IMR-90 (cell line): ENCODE measurements around the gene FXYD3. TPM values are rescaled to one million over a fixed set of nuclear protein-coding genes. Genes with fewer than 3 reads are reported as not detected.
A peak's percentile ranks its signal among the peaks of the same experiment; 100 is the strongest.

Experiments
- ATAC-seq: fragments of 200-7000 bp; cut with Tn5 transposase; 2 replicates; pipeline ENCODE4 v1.9.1; 2020; ENCODE audit warnings: low read depth, mild to moderate bottlenecking, moderate library complexity
- BruUV-seq: library from RNA; stranded (reverse); fragments of 400-500 nt; replicated peaks from 2 replicates; lab custom pipeline; 2021; lab: Mats Ljungman, UMichigan
- CTCF ChIA-PET: fragments of 300-600 bp; formaldehyde crosslinking; extraction: SDS; loops from one replicate; lab custom pipeline; 2021; ENCODE audit warnings: antibody characterized with exemption; lab: Yijun Ruan, JAX
- POLR2A ChIA-PET: fragments of 300-600 bp; sonication (Branson Sonifier 250); formaldehyde crosslinking; loops from one replicate; lab custom pipeline; 2022; ENCODE audit warnings: antibody characterized with exemption; ENCODE audit not compliant: unreplicated experiment; lab: Charles Lee
- DNase-seq: peaks from one replicate; pipeline ENCODE4 v3.0.0; 2013
- H2AFZ ChIP-seq: replicated peaks from 2 replicates; pipeline ENCODE3; 2013; ENCODE audit warnings: low read length, mild to moderate bottlenecking; ENCODE audit not compliant: poor library complexity
- H2AK5ac ChIP-seq: 2 replicates; pipeline ENCODE4 v1.6.1; 2013; ENCODE audit warnings: low read depth, low read length, inconsistent platforms
- H2AK9ac ChIP-seq: replicated peaks from 2 replicates; pipeline ENCODE3; 2013; ENCODE audit warnings: mild to moderate bottlenecking, low read depth, low read length, moderate library complexity; ENCODE audit not compliant: poor library complexity
- H2BK120ac ChIP-seq: 2 replicates; pipeline ENCODE4 v1.6.1; 2013; ENCODE audit warnings: low read depth, low read length, inconsistent platforms
- H2BK15ac ChIP-seq: 3 replicates; pipeline ENCODE4 v1.6.1; 2013; ENCODE audit warnings: low read depth, low read length, inconsistent platforms
- H2BK20ac ChIP-seq: 2 replicates; pipeline ENCODE4 v1.6.1; 2013; ENCODE audit warnings: low read depth, mild to moderate bottlenecking, inconsistent platforms, low read length, moderate library complexity
- H2BK5ac ChIP-seq: 2 replicates; pipeline ENCODE4 v1.6.1; 2013; ENCODE audit warnings: mild to moderate bottlenecking, low read depth, low read length, inconsistent platforms; ENCODE audit not compliant: poor library complexity, severe bottlenecking
- H3K14ac ChIP-seq: replicated peaks from 2 replicates; pipeline ENCODE4 v1.6.1; 2013; ENCODE audit warnings: low read depth, low read length, inconsistent platforms
- H3K18ac ChIP-seq: 2 replicates; pipeline ENCODE4 v1.6.1; 2013; ENCODE audit warnings: low read depth, low read length, control low read depth
- H3K23ac ChIP-seq: 2 replicates; pipeline ENCODE4 v1.6.1; 2013; ENCODE audit warnings: low read depth, low read length, inconsistent platforms
- H3K27ac ChIP-seq: 2 replicates; pipeline ENCODE4 v1.5.1; 2013; ENCODE audit warnings: mild to moderate bottlenecking, control low read depth, low read length; ENCODE audit not compliant: insufficient read depth
- H3K27me3 ChIP-seq: 2 replicates; pipeline ENCODE4 v1.6.1; 2013; ENCODE audit warnings: low read length; ENCODE audit not compliant: control insufficient read depth, insufficient read depth
- H3K36me3 ChIP-seq: 2 replicates; pipeline ENCODE4 v1.6.1; 2013; ENCODE audit warnings: low read length, mixed read lengths; ENCODE audit not compliant: control insufficient read depth, insufficient read depth
- H3K4ac ChIP-seq: 2 replicates; pipeline ENCODE4 v1.6.1; 2013; ENCODE audit warnings: low read depth, low read length, inconsistent platforms
- H3K4me1 ChIP-seq: 2 replicates; pipeline ENCODE4 v1.6.1; 2013; ENCODE audit warnings: low read length, mixed read lengths; ENCODE audit not compliant: control insufficient read depth, insufficient read depth
- H3K4me2 ChIP-seq: 2 replicates; pipeline ENCODE4 v1.6.1; 2013; ENCODE audit warnings: low read depth, mild to moderate bottlenecking, control low read depth, low read length, moderate library complexity
- H3K4me3 ChIP-seq: 2 replicates; pipeline ENCODE4 v1.5.1; 2013; ENCODE audit warnings: low read depth, mild to moderate bottlenecking, control low read depth, low read length, moderate library complexity; ENCODE audit not compliant: insufficient read depth
- H3K56ac ChIP-seq: 2 replicates; pipeline ENCODE4 v1.6.1; 2013; ENCODE audit warnings: low read length, inconsistent platforms; ENCODE audit not compliant: insufficient read depth; ENCODE audit errors: extremely low read depth
- H3K79me1 ChIP-seq, 2 experiments: 2 replicates each; pipeline ENCODE4 v1.6.1; 2013; ENCODE audit warnings: low read length in 2 of 2, inconsistent platforms in 1 of 2, low read depth in 1 of 2
- H3K9ac ChIP-seq: 2 replicates; pipeline ENCODE4 v1.6.1; 2013; ENCODE audit warnings: low read depth, low read length, control low read depth
- H3K9me1 ChIP-seq: 2 replicates; pipeline ENCODE4 v1.6.1; 2013; ENCODE audit warnings: low read length, inconsistent platforms; ENCODE audit not compliant: insufficient read depth
- H3K9me3 ChIP-seq: 2 replicates; pipeline ENCODE4 v1.6.1; 2013; ENCODE audit warnings: low read length; ENCODE audit not compliant: control insufficient read depth, insufficient read depth
- H4K20me1 ChIP-seq: 2 replicates; pipeline ENCODE4 v1.6.1; 2013; ENCODE audit warnings: low read length, inconsistent platforms; ENCODE audit not compliant: insufficient read depth
- H4K5ac ChIP-seq: 2 replicates; pipeline ENCODE4 v1.6.1; 2013; ENCODE audit warnings: mild to moderate bottlenecking, low read depth, low read length, control low read depth
- H4K8ac ChIP-seq, 2 experiments: 2 replicates each; pipeline ENCODE4 v1.6.1; 2013; ENCODE audit warnings: low read depth in 2 of 2, low read length in 2 of 2, control low read depth in 1 of 2, inconsistent platforms in 1 of 2
- H4K91ac ChIP-seq: 2 replicates; pipeline ENCODE4 v1.6.1; 2013; ENCODE audit warnings: low read depth, low read length, inconsistent platforms; ENCODE audit not compliant: insufficient read depth
- MAFK ChIP-seq: IDR thresholded peaks from 2 replicates; pipeline ENCODE4 v1.6.1; 2012; ENCODE audit warnings: low read depth, low read length, improper control_type of control experiment
- WGBS, 2 experiments: methylation state at CpG; one replicate each; pipeline versions ENCODE4 v1.1.5 to v1.1.7; 2013; ENCODE audit warnings: missing lambda C conversion rate in 2 of 2; ENCODE audit not compliant: insufficient read length in 1 of 2; ENCODE audit errors: extremely low coverage in 2 of 2; 5-methylcytosine and 5-hydroxymethylcytosine counted together
- dilution Hi-C: fragments of 300-500 bp; cut with HindIII; formaldehyde crosslinking; loops from one replicate; pipeline ENCODE4 v1.14.3; 2018; ENCODE audit warnings: low sequenced_read_pairs; ENCODE audit not compliant: unreplicated experiment
- in situ Hi-C: fragments of 300-500 bp; cut with MboI; formaldehyde crosslinking; loops from 3 replicates; pipeline ENCODE4 v1.14.3; 2019; ENCODE audit warnings: low sequenced_read_pairs, inconsistent platforms, mixed read lengths
- intact Hi-C: fragments of 100-400 bp; cut with micrococcal nuclease; formaldehyde crosslinking; loops from 2 replicates; pipeline ENCODE4 v1.10.0; 2022
- polyA plus RNA-seq, 3 experiments: library from polyadenylated mRNA; depleted of rRNA; stranded (reverse); fragments of >200 nt; gene quantifications; 2 replicates each; pipeline ENCODE4 v1.2.3, GENCODE V29; 2012; ENCODE audit warnings: low replicate concordance in 1 of 3
- total RNA-seq: library from RNA; depleted of rRNA; stranded (reverse); fragments of >200 nt; gene quantifications from 2 replicates; pipeline ENCODE4 v1.2.3, GENCODE V29; 2012

The FXYD3 gene
- total and polyA plus RNA-seq, 2 of the 4 experiments (the other 2 are of a cell fraction) = not detected

GRCh38 chr19:35122687-35123551 lies 7.3 kb downstream of the FXYD3 start:
- BruUV-seq = no TSS peak
- H4K20me1 ChIP-seq = no peaks in the 10 kb centered on the region
- 86% methylated on average over 1 of the region's 19 CpGs; no CpG with 5 or more reads in 1 of the 2 experiments for WGBS, 2 experiments

More at GRCh38 chr19:35122687-35123551, 7.3 kb downstream of the FXYD3 start:
- Histone ChIP-seq H2BK5ac (no peak overlapping the region), H3K14ac (no peak overlapping the region), H4K5ac (no peak overlapping the region), H3K27ac (no peak overlapping the region), H3K4me1 (peaks cover 2% of the 10 kb centered on the region; the same call in 1 of the 2 replicates), H4K8ac (0 out of 4 replicates have a peak overlapping the region, but pooled peaks of 1 of the 2 experiments have one; percentile 35), H3K23ac (no peak overlapping the region), H3K9me3 (no peaks in the 10 kb centered on the region), H3K18ac (no peak overlapping the region), H2AK5ac (peak overlapping the region; percentile 12; the same call in 1 of the 2 replicates), H3K79me1 (0 out of 4 replicates have a peak, but pooled peaks cover 0 to 7% of the 10 kb centered on the region in 2 experiments), H3K9ac (no peak overlapping the region), H3K36me3 (no peaks in the 10 kb centered on the region), H3K4me3 (no peak overlapping the region), H4K91ac (no peak overlapping the region; the same call in 1 of the 2 replicates), H2BK20ac (no peak overlapping the region), H3K4me2 (no peak overlapping the region), H2BK15ac (no peak overlapping the region), H3K9me1 (peaks cover 7% of the 10 kb centered on the region; the same call in 1 of the 2 replicates), H3K27me3 (no peaks in the 10 kb centered on the region; the same call in 1 of the 2 replicates), H2AK9ac (peak overlapping the region; percentile 79), H2AFZ (no peak overlapping the region), H3K4ac (no peak overlapping the region), H3K56ac (no peak overlapping the region), H2BK120ac (no peak overlapping the region)
- no peak for TF ChIP-seq MAFK
- dilution Hi-C loops = no loop called here
- DNase-seq (no peak), ATAC-seq (no peak)
- ChIA-PET POLR2A (no interaction called here), CTCF (no interaction called here)
- intact Hi-C loops = no loop called here
- in situ Hi-C loops = no loop called here
